Esophagus squamous epithelium (tissue), 4 donors: ENCODE results near the gene IFNA21.
"Not testable (repeated sequence)": the region's sequence is repeated elsewhere in the genome, so short reads cannot be mapped to it uniquely, and the experiment has no call there.

Experiments used
- POLR2A ChIP-seq, 4 donors: fragments of 450-650 bp; IDR thresholded peaks; one replicate each; pipeline ENCODE4 v1.6.1; 2017; ENCODE audit warnings: antibody characterized with exemption in 4 of 4, mild to moderate bottlenecking in 4 of 4, moderate library complexity in 3 of 4
- TF ChIP-seq, protein P1 (sequence below), 6 experiments: fragments of 450-650 bp in 4 of 6; fragments of 200-600 bp in 2 of 6; sonication (generic) in 2 of 6; IDR thresholded peaks; one replicate each; pipeline ENCODE4 v1.5.1; 2016 to 2019; ENCODE audit warnings: antibody characterized with exemption in 6 of 6, mild to moderate bottlenecking in 4 of 6, moderate library complexity in 4 of 6

DNA sequence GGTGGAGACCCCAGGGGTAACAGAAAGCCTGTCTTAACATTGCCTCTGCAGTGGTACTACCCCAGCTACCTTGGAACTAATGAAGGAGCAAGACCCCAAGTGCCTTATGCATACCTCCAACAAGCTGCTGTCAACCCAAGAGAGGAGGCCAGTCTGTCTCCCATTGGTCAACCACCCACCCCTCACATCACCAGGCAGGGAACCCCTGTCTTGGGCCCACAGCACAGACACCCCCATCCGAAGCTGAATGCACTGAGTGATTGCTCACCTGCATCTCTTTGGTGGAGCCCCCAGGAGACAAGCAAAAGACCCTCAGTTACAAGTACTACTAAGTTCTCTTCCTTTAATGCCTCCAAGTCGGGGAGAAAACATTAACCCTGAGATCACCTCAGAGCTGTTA lies 45.7 kb upstream of the IFNA21 start:
- TF ChIP-seq, protein P1, sequence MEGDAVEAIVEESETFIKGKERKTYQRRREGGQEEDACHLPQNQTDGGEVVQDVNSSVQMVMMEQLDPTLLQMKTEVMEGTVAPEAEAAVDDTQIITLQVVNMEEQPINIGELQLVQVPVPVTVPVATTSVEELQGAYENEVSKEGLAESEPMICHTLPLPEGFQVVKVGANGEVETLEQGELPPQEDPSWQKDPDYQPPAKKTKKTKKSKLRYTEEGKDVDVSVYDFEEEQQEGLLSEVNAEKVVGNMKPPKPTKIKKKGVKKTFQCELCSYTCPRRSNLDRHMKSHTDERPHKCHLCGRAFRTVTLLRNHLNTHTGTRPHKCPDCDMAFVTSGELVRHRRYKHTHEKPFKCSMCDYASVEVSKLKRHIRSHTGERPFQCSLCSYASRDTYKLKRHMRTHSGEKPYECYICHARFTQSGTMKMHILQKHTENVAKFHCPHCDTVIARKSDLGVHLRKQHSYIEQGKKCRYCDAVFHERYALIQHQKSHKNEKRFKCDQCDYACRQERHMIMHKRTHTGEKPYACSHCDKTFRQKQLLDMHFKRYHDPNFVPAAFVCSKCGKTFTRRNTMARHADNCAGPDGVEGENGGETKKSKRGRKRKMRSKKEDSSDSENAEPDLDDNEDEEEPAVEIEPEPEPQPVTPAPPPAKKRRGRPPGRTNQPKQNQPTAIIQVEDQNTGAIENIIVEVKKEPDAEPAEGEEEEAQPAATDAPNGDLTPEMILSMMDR (IDR thresholded peaks at IDR 0.05) = not testable (repeated sequence)
- not testable (repeated sequence) for TF ChIP-seq POLR2A (IDR thresholded peaks at IDR 0.05)
